Mammary epithelial cell (primary cell): ENCODE results near the gene SFXN1.

ENCODE experiments used
- EZH2 ChIP-seq: IDR thresholded peaks from 2 replicates; pipeline ENCODE4 v1.6.1; 2012; ENCODE audit warnings: low read length, inconsistent platforms, borderline replicate concordance
- TF ChIP-seq, protein P1 (sequence below), 2 donors: IDR thresholded peaks in 1 of 2; conservative IDR thresholded peaks in 1 of 2; 2 replicates each; pipeline ENCODE4 v1.5.1; 2011 to 2012; ENCODE audit warnings: inconsistent platforms in 2 of 2, low read length in 2 of 2, mild to moderate bottlenecking in 2 of 2, control low read depth in 1 of 2, low read depth in 1 of 2; ENCODE audit not compliant: insufficient read depth in 1 of 2; ENCODE audit errors: extremely low read depth in 1 of 2

DNA sequence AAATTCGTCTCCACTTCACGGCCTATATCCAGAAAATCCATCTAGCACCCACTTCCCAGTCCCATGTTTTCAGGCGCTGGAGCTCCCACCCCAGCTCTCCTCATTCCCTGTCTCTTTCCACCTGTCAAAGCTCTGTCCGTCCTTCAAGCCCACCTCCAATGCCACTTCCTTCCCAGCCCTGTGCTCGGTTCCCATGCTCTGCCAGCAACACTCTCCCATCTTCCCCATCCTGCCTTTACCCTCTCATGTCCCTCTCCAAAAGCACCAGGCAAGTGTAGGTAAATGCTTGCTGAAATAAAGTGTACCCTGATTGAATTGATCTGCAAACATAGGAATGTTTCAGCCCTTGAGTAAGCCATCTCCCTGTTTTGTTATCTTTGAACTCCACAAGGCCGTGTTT is 43.6 kb upstream of the SFXN1 start:
- TF ChIP-seq, protein P1, sequence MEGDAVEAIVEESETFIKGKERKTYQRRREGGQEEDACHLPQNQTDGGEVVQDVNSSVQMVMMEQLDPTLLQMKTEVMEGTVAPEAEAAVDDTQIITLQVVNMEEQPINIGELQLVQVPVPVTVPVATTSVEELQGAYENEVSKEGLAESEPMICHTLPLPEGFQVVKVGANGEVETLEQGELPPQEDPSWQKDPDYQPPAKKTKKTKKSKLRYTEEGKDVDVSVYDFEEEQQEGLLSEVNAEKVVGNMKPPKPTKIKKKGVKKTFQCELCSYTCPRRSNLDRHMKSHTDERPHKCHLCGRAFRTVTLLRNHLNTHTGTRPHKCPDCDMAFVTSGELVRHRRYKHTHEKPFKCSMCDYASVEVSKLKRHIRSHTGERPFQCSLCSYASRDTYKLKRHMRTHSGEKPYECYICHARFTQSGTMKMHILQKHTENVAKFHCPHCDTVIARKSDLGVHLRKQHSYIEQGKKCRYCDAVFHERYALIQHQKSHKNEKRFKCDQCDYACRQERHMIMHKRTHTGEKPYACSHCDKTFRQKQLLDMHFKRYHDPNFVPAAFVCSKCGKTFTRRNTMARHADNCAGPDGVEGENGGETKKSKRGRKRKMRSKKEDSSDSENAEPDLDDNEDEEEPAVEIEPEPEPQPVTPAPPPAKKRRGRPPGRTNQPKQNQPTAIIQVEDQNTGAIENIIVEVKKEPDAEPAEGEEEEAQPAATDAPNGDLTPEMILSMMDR (conservative IDR thresholded peaks at IDR 0.05 in 1 of 2, IDR thresholded peaks at IDR 0.05 in 1 of 2; ENCODE audit: extremely low read depth in 1 of 2, insufficient read depth in 1 of 2, low read depth in 1 of 2, low read length in 2 of 2): no peak
- no peak for TF ChIP-seq EZH2
